GM19240 (cell line): ENCODE results near the gene GLDC.

Experiments
- DNase-seq: peaks from one replicate; pipeline ENCODE4 v3.0.0; 2011; ENCODE audit warnings: low spot score; ENCODE audit not compliant: insufficient read length

The GLDC gene

DNA sequence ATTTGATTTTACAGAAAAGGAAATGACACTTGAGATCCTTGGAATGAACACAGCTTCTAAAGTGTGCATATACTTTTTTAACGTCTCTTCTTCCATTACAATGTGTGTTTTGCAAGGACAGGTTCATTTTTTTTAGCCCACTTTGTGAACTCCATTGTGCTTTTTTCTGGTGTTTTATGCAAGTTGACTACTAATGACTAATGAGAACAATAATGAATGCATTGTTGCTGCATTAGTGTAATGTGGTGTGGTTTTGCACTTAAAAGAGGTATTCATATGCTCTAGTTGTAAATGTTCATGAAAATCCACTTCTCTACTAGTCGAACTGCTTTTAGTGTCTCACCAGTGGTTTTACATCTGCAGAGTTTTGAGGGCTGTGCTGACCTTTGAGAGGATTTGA lies 139.0 kb downstream of the GLDC start:
- DNase-seq: no peak

DNA sequence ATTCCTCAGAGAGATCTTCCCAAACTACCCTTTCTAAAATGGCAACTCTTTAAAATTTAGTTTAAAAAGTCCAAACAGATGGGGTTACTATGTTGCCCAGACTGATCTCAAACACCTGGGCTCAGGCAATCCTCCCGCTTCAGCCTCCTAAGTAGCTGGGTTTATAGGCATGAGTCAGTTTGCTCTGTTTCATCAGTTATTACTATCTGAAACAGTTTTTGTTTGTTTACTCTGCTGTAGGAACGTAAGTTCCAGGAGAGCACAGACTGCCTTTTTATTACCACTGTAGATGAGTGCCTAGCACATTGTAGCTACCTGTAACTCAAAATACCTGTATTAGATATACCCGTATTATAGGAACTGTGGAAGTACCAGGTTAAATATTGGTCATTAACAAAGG lies 143.1 kb downstream of the GLDC start:
- DNase-seq: no peak

DNA sequence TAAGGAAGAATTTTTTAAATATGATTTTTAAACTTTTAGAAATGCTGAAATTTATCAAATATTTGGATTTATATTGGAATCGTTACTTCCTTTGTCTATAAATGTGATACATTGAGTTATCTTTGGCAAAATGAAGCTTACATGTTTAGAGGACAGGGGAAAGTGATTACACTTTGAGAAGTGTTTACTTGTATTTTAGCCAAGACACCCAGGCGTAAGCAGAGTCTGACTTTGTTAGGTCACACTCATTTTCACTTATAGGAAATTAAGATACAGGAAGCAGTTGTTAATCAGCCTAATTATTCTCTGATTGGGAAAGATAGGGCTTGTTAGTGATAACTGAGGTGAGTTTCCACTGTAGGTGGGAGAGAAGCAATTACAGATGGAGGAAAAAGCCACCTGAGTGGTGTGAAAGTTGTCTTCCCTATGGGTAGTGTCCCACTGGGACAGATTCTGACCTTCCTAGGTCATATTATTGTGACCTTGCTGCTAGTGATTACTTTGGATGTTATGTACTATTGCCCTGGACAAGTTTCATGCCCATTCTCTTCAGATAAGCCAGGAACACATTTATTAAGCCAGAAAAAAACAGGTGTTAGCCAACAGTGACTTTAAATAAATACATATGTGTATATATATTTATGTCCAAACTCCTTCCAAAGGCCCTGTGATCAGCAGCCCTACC lies 143.9 kb downstream of the GLDC start:
- no peak for DNase-seq

DNA sequence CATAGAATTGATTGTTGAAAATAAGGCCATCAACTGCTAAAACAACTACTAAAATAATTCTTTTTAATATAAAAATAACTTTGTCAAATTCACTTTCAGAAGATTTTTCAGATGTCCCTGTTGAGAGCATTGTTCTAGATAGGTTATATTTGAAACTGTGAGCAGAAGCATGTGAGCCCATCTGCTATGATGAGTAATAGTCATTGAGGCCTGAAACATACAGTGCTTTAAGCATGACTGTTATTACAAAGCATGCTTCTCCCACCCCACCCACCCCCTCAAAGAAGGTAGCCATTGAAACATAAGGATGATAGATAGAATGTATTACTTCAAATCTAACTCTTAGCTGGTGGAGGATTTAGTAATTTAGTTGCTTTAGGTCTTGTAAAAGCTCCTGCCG lies 146.5 kb downstream of the GLDC start:
- DNase-seq: no peak

DNA sequence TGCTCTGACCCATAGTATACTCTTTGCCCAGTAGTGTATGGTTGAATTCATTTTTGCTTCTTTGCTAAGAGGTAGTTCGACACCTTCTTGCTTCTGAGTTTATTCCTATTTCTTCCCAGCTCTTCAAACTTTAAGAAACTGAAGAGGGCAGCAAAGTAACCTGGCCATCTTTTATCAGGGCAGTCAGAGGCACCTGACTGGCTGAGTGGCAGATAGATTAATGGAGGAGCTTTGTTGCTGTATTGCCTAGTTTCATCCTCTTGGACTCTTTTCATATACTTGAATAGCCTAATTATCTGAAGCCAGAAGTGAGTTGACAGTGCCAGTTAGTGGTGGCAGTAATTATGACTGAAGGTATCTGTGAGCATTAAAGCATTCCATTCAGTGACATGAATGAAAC lies 150.1 kb downstream of the GLDC start:
- no peak for DNase-seq

DNA sequence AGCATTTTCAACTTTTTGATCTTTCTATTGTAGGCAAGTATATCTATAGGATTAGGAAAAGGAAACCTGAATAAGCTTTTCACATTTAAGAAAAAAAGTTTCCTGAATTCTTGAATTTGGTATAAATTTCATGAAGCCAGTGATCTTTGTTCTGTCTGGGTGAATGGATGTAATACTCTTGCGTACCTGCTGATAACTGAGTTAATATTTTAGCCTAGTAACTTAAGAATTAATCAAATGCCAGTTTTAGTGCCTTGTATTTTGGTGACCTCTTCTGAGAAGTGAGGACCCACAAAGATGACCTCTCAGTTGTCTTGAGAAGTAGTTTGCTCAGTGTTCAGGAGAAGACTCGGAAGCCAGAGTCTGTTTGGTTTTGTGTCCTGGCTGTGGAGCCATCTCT lies 154.7 kb downstream of the GLDC start:
- DNase-seq: no peak

DNA sequence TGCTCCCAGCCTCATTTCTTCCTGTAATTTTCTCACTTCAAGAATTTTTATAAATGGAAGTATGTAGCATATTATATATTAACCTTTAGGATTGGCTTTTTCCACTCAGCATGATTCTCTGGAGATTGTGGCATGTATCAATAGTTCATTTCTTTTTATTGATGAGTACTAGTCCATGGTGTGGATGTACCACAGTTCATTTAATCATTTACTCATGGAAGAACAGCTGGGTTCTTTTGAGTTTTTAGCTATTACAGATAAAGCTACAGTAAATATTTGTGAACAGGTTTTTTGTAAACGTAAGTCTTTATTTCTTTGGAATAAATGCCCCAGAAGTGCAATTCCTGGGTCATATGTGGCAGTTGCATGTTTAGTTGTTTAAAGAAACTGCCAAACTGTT lies 156.4 kb downstream of the GLDC start:
- DNase-seq: no peak

DNA sequence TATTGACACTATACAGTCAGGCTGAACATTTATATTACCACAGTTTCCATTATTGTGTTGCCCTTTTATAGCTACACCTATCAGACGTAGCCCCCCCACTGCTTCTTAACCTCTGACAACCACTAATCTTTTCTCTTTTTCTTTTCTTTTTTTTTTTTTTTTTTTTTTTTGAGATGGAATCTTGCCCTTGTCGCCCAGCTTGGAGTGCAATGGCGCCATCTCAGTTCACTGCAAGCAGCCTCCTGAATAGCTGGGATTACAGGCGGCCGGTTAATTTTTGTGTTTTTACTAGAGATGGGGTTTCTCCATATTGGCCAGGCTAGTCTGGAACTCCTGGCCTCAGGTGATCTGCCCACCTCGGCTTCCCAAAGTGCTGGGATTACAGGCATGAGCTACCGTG lies 157.1 kb downstream of the GLDC start:
- no peak for DNase-seq

DNA sequence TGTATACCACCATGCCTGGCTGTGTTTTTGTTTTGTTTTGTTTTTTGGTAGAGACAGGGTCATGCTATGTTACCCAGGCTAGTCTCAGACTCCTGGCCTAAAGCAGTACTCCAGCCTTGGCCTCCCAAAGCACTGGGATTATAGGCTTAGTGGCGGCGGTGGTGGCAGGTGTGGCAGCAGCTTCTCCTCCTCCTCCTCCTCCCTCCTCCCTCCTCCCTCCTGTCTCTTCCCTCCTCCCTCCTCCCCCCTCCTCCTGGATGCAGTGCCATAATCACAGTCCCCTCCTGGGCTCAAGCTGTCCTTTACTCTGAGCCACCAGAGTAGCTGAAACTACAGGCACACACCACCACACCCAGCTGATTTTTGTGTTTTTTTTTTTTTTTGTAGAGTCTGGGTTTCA lies 161.3 kb downstream of the GLDC start:
- no peak for DNase-seq
